Myocyte (in vitro differentiated cells): ENCODE data around the gene VCAN. TPM values are rescaled to one million over a fixed set of nuclear protein-coding genes. Genes with fewer than 3 reads are reported as not detected.

Experiments used
- total RNA-seq: library from RNA; depleted of rRNA; stranded (reverse); fragments of >200 nt; gene quantifications from 2 replicates; pipeline ENCODE4 v1.2.3, GENCODE V29; 2014

Gene VCAN
- total RNA-seq, 1 donor from 2014 or later: 137 TPM

Other genes starting within 250 kb of the VCAN start
- 0.05 TPM in 1 of 2 replicates, not detected in the other for gene HAPLN1, start 249.1 kb downstream of the VCAN start, total RNA-seq